ENCODE measurements around the gene DIP2B. TPM values are rescaled to one million over a fixed set of nuclear protein-coding genes. Genes with fewer than 3 reads are reported as not detected.

DIP2B gene
- total and polyA plus RNA-seq, 2 donors (not counting 1 experiment from before 2014, with no cell fraction given) = 12.6 to 21.0 TPM

DNA sequence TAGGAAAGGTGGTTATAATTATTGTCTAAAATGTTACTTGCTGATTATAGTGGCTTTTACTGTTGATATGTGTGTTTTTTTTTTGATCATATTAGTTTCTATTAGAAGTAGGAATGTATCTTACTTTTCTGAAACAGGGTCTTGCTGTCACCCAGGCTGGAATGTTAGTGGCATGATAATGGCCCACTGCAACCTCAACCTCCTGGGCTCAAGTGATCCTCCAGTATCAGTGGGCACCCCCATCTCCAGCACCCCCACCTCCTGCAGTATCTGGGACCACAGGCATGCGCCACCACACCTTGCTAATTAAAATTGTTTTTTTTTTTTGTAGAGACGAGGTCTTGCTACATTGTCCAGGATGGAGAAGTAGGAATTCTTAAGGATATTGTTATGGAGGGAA lies 270.5 kb downstream of the DIP2B start:
- Histone ChIP-seq H3K9me3 (ENCODE audit: control insufficient read depth, insufficient read depth, low read depth, low read length) (no peaks in the 10 kb centered on the region), H4K20me1 (ENCODE audit: control insufficient read depth, extremely low read depth, insufficient read depth, low read length) (no peaks in the 10 kb centered on the region), H3K79me2 (ENCODE audit: control insufficient read depth, insufficient read depth, low read length) (peaks cover 34% of the 10 kb centered on the region), H2AFZ (ENCODE audit: low read length) (no peak overlapping the region), H3K27me3 (ENCODE audit: control insufficient read depth, insufficient read depth, low read length) (no peaks in the 10 kb centered on the region), H3K4me2 (ENCODE audit: extremely low read depth, insufficient read depth, low read length) (no peak overlapping the region), H3K4me1 (ENCODE audit: control insufficient read depth, extremely low read depth, insufficient read depth, low read length) (no peaks in the 10 kb centered on the region), H3K36me3 (ENCODE audit: control insufficient read depth, insufficient read depth, low read length) (no peaks in the 10 kb centered on the region), H3K27ac (ENCODE audit: insufficient read depth, low read length) (no peak overlapping the region), H3K9ac (ENCODE audit: insufficient read depth, low read length) (no peak overlapping the region), H3K4me3 (replicated peaks in 1 of 4; ENCODE audit: control extremely low read depth in 1 of 4, insufficient read depth in 1 of 4, low read depth in 3 of 4, low read length in 4 of 4) (no peak overlapping the region)
- TF ChIP-seq, protein P1, sequence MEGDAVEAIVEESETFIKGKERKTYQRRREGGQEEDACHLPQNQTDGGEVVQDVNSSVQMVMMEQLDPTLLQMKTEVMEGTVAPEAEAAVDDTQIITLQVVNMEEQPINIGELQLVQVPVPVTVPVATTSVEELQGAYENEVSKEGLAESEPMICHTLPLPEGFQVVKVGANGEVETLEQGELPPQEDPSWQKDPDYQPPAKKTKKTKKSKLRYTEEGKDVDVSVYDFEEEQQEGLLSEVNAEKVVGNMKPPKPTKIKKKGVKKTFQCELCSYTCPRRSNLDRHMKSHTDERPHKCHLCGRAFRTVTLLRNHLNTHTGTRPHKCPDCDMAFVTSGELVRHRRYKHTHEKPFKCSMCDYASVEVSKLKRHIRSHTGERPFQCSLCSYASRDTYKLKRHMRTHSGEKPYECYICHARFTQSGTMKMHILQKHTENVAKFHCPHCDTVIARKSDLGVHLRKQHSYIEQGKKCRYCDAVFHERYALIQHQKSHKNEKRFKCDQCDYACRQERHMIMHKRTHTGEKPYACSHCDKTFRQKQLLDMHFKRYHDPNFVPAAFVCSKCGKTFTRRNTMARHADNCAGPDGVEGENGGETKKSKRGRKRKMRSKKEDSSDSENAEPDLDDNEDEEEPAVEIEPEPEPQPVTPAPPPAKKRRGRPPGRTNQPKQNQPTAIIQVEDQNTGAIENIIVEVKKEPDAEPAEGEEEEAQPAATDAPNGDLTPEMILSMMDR (conservative IDR thresholded peaks at IDR 0.05 in 1 of 2, IDR thresholded peaks at IDR 0.05 in 1 of 2; ENCODE audit: low read depth in 1 of 2, low read length in 2 of 2) = no peak
- no peak for TF ChIP-seq EZH2 (IDR thresholded peaks at IDR 0.05; ENCODE audit: low read length, missing control alignments)
- DNase-seq (ENCODE audit: low read depth in 2 of 2) = no peak

DNA sequence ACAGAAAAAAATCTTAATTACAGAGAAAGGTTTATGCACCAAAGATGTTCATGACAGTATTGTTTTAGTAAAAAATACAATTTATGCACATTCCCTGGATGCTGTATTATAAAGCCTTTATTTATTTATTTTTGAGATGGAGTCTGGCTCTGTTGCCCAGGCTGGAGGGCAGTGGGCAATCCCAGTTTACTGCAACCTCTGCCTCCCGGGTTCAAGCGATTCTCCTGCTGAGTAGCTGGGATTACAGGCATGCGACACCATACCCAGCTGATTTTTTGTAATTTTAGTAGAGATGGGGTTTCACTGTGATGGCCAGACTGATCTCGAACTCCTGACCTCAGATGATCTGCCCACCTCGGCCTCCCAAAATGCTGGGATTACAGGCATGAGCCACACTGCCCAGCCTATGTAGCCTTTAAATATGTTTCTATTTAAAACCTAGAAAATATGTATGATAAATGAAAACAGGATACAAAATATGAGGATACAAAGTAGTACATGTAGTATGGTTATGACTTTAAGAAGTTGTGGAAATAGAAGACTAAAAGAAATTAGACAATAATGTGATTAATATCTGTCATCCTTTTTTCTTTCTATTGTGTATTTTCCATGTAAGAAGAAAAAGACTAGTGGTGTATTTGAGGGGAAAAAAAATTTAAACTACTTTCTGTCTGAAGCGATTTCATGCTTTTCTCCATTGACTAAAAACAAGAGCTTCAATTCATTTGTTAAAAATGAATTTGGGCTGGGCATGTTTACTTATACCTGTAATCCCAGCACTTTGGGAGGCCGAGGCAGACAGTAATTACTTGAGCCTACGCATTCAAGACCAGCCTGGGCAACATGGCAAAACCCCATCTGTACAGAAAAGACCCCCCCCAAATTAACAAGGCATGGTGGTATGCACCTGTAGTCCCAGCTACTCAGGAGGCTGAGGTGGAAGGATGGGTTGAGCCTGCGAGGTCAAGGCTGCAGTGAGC lies 272.3 kb downstream of the DIP2B start:
- TF ChIP-seq EZH2 (IDR thresholded peaks at IDR 0.05; ENCODE audit: low read length, missing control alignments) = no peak
- TF ChIP-seq, protein P1 (conservative IDR thresholded peaks at IDR 0.05 in 1 of 2, IDR thresholded peaks at IDR 0.05 in 1 of 2; ENCODE audit: low read depth in 1 of 2, low read length in 2 of 2) = no peak
- Histone ChIP-seq H3K27ac (ENCODE audit: insufficient read depth, low read length) (no peak overlapping the region), H3K4me2 (ENCODE audit: extremely low read depth, insufficient read depth, low read length) (no peak overlapping the region), H3K9ac (ENCODE audit: insufficient read depth, low read length) (no peak overlapping the region), H3K36me3 (ENCODE audit: control insufficient read depth, insufficient read depth, low read length) (no peaks in the 10 kb centered on the region), H4K20me1 (ENCODE audit: control insufficient read depth, extremely low read depth, insufficient read depth, low read length) (no peaks in the 10 kb centered on the region), H3K4me3 (replicated peaks in 1 of 4; ENCODE audit: control extremely low read depth in 1 of 4, insufficient read depth in 1 of 4, low read depth in 3 of 4, low read length in 4 of 4) (no peak overlapping the region), H3K79me2 (ENCODE audit: control insufficient read depth, insufficient read depth, low read length) (peaks cover 31% of the 10 kb centered on the region), H2AFZ (ENCODE audit: low read length) (no peak overlapping the region), H3K4me1 (ENCODE audit: control insufficient read depth, extremely low read depth, insufficient read depth, low read length) (no peaks in the 10 kb centered on the region), H3K9me3 (ENCODE audit: control insufficient read depth, insufficient read depth, low read depth, low read length) (no peaks in the 10 kb centered on the region), H3K27me3 (ENCODE audit: control insufficient read depth, insufficient read depth, low read length) (no peaks in the 10 kb centered on the region)
- DNase-seq (ENCODE audit: low read depth in 2 of 2) = no peak

DNA sequence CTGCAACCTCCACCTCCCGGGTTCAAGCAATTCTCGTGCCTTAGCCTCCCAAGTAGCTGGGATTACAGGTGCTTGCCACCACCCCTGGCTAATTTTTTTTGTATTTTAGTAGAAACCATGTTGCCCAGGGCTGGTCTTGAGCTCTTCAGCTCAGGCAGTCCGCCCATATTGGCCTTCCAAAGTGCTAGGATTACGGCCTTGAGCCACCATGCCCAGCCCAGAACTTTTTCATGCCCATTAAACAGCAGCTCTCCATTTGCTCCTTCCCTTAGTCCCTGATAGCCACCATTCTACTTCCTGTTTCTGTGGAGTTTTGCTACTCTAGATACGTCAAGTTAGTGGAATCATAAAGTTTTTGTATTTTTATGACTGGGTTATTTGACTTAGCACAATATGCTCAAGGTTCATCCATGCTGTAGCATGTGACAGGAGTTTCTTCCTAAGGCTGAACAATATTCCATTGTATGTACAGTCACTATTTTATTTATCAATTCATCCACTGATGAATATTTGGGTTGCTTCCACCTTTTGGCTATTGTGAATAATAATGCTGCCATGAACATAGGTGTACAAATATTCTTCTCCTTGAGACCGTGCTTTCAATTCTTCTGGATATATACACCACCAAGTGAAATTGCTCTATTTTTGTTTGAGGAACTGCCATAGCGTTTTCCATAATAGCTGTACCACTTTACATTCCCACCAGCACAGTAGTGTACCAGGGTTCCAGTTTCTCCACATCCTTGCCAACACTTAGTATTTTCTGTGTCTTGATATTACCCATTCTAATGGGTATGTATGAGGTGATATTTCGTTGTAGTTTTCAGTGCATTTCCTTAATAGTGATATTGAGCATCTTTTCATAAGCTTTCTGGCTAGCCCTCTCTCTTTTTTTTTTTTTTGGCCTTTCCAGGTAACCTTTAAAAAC lies 274.1 kb downstream of the DIP2B start:
- no peaks in the 10 kb centered on the region for H3K9me3 ChIP-seq (ENCODE audit: control insufficient read depth, insufficient read depth, low read depth, low read length)
- no peak overlapping the region for H3K4me2 ChIP-seq (ENCODE audit: extremely low read depth, insufficient read depth, low read length)
- no peaks in the 10 kb centered on the region for H3K27me3 ChIP-seq (ENCODE audit: control insufficient read depth, insufficient read depth, low read length)
- TF ChIP-seq, protein P1 (conservative IDR thresholded peaks at IDR 0.05 in 1 of 2, IDR thresholded peaks at IDR 0.05 in 1 of 2; ENCODE audit: low read depth in 1 of 2, low read length in 2 of 2) = no peak
- TF ChIP-seq EZH2 (IDR thresholded peaks at IDR 0.05; ENCODE audit: low read length, missing control alignments) = no peak
- no peaks in the 10 kb centered on the region for H4K20me1 ChIP-seq (ENCODE audit: control insufficient read depth, extremely low read depth, insufficient read depth, low read length)
- H3K4me1 ChIP-seq (ENCODE audit: control insufficient read depth, extremely low read depth, insufficient read depth, low read length) = no peaks in the 10 kb centered on the region
- H3K27ac ChIP-seq (ENCODE audit: insufficient read depth, low read length) = no peak overlapping the region
- H3K36me3 ChIP-seq (ENCODE audit: control insufficient read depth, insufficient read depth, low read length) = no peaks in the 10 kb centered on the region
- DNase-seq (ENCODE audit: low read depth in 2 of 2) = no peak
- no peak overlapping the region for H2AFZ ChIP-seq (ENCODE audit: low read length)
- no peak overlapping the region for H3K4me3 ChIP-seq (replicated peaks in 1 of 4; ENCODE audit: control extremely low read depth in 1 of 4, insufficient read depth in 1 of 4, low read depth in 3 of 4, low read length in 4 of 4)
- no peak overlapping the region for H3K9ac ChIP-seq (ENCODE audit: insufficient read depth, low read length)
- H3K79me2 ChIP-seq (ENCODE audit: control insufficient read depth, insufficient read depth, low read length) = peaks cover 26% of the 10 kb centered on the region
